NCI-H69 (cell line): ENCODE data around the gene TAF5L.
"Not testable (repeated sequence)": the region's sequence is repeated elsewhere in the genome, so short reads cannot be mapped to it uniquely, and the experiment has no call there.

ENCODE experiments used
- DNase-seq: peaks from one replicate; lab custom pipeline; 2025; lab: John Stamatoyannopoulos, UW

The TAF5L gene

GRCh38 chr1:229567109-229567868 is 58.6 kb downstream of the TAF5L start:
- no peak for DNase-seq

GRCh38 chr1:229563701-229564100 is 62.2 kb downstream of the TAF5L start:
- DNase-seq: peak; percentile 11

- DNase-seq: peak; percentile 12
Measured at GRCh38 chr1:229563241-229563640, 62.7 kb downstream of the TAF5L start.

DNA sequence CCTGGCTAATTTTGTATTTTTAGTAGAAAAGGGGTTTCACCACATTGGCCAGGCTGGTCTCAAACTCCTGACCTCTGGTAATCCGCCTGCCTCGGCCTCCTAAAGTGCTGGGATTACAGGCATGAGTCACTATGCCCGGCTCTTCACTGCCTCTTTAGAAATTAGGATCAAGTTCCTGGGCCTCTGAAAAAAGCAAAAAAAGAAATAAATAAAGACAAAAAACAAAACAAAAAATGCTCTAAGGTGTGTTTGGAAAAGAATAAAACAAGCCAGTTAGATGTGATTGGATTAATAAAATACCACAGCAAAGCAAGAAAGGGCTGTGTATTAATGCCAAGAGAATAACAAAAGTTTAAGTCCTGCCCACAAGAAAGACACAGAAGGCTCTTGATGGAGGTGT is 63.2 kb downstream of the TAF5L start:
- DNase-seq: no peak

DNA sequence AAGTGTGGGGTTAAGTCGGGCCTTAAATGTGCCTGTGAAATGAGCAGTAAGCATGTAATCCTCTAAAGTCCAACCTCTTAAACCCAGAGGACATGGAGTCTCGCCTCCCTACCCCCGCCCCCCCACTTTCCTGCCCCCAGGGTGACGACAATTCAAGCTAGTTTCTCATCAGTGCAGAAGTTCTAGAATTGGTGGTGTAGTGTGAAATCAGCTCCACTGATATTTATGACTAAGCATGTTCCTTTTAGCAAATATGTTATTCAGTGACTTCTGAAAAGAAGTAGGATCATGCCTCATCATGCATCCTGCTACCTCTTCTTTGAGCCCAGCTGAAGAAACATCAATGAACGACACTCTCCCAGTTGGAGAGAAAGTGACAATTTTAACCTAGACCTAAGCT is 64.8 kb downstream of the TAF5L start:
- no peak for DNase-seq

GRCh38 chr1:229560124-229560523 is 65.8 kb downstream of the TAF5L start:
- DNase-seq: not testable (repeated sequence)

DNA sequence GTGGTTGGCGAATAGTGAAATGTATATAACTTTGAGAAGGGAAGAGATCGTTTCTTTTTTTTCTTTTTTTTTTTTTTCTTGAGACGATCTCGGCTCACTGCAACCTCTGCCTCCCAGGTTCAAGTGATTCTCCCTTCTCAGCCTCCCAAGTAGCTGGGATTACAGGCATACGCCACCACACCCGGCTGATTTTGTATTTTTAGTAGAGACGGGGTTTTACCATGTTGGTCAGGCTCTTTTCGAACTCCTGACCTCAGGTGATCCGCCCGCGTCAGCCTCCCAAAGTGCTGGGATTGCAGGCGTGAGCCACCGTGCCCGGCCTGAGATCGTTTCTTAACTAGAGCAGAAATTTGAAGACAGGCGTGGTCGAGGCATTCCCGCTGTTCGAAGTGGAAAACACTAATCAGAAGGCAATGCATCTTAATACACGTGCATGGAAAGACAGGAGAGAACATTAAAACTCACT is 66.6 kb downstream of the TAF5L start:
- peak; percentile 51 for DNase-seq

DNA sequence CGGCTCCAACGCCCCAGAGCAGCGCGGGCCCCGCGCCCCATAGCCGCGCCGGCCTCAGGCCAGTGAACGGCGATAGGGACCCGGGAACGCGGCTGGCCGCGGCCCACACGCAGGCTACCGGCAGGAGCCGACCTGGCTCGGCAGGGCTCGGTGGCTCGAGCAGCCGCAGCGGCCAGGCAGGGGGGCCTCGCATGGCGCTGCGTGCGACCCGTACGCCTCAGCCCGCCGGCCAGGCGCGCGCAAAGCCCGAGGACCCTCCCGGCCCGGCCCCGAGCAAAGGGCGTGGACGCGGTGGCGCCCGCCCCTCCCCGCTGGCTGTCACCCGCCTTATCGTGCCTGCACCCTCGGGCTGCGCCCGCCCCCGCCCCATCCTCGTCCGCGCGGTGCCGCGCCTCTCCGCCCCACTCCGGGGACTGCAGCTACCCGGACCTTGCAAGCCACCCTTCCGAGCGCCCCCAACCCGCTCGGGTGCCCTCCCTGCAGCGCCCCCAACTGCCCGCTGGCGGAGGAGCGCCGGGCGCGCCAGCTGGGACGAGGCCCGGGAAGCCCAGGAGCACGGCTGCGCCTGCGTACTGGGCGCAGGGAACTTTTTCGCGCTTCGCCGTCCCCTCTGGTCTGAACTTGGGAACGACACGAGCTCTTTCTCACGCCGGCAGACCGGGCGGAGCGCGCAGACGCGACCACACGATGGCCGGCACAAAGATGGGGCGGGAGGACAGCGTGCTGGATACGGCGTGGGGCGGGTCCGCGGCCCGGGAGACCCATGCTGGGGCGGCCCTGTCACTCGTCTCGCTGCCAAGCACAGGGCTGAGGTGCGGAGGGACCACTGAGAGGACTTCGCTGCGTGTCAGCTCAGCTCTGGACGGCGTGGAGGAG is 67.2 kb downstream of the TAF5L start, which contains the start of gene ABCB10:
Gene ABCB10 (minus strand): TSS at position 248 of the 876 bp plus-strand sequence. CDS start 55 bp downstream, at position 193.
- DNase-seq: peak; percentile 99

DNA sequence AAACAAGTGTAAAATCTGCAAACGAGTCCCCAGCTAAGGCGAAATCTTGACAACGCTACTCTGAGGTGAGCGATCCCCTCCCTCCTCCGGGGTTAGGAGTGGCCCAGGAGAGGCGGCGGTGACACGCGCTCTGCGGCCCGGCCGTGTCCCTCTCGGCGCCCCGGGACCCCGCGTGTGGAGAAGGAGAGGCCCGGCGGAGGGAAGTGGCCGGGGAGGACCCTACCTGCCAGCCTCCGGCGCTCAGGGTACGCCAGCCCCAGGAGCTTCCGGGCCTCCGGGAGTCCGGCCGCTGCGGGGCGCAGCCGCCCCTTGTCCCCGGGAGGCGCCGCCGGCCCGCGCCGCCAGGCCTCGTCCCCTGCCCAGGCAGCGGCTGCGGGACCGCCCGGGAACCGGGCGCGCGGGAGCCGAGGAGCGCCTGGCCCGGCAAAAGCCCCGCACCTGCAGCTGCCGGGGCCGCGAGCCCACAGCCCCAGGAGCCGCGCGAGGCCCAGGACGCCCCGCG is 68.0 kb downstream of the TAF5L start:
- peak; percentile 73 for DNase-seq

- DNase-seq: no peak
Measured at GRCh38 chr1:229557200-229557850, 68.6 kb downstream of the TAF5L start.

- no peak for DNase-seq
Measured at GRCh38 chr1:229554886-229555621, 70.9 kb downstream of the TAF5L start.

DNA sequence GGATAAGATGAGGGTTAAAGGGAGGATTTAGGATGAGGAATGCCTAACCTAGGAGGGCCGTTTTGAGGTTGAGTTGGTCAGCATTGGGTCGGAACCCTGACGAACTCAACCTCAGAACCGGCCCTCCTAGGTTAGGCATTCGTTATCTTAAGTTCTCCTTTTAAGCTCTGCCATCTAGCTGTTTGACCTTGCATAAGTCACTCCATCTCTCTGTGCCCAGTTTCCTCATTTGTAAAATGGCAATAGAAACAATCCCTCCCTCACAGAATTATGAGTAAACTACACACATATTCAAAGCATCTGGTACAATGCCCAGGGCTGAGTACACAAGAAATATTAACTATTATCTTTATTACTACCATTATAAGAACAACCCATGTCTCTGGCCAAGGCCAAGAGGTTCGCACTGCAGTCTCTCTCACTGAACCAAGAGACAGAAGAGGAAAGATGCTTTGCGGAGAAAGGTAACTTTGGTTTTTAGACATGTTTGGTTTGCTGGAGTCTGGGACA is 72.2 kb downstream of the TAF5L start:
- DNase-seq: no peak

DNA sequence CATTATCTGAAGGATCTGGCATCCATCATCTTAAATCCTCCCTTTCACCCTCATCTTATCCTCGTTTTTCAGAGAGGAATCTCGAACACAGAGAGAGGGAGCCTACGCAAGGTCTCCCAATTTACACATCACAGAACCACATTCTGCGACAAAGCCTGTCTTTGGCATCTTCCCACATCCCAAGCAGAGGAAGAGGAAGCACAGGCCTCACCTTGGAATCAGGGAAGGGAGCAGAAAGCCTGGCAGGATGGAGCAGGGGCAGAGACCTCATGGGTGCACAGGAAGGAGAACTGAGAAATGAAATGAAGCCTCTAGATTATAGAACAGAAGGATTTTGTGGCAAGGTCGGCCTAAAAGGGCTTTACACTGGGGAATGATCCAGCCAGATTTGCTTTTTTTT is 73.2 kb downstream of the TAF5L start:
- DNase-seq: no peak

DNA sequence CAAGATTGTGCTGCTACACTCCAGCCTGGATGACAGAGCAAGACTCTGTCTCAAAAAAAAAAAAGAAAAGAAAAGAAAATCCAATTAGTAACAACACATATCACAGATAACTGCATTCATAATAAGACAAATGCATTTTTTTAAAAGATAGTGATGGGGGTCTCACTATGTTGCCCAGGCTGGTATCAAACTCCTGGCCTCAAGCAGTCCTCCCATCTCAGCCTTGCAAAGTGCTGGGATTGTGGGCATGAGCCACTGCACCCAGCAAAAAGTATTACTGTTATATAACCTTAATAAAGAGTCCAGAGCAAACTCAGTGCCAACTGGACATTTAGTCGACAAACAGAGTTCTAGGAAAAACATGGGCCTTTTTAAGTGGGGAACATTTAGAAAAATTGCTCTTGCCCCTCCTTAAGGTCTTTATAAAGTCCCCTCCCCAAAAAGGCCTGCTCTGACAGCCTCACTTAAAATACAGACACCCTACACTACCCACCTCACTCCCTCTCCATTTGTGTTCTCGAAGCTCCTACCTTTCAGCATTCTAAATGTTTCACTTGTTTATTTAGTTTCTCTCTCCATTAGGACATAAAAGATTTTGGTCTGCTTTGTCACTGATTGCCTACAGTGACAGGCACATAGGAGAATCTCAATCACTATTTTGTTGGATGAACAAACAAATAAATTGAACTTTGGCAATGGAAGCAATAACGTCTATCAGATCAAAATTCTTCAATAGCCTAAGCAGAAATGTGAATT is 74.9 kb downstream of the TAF5L start:
- DNase-seq: no peak

DNA sequence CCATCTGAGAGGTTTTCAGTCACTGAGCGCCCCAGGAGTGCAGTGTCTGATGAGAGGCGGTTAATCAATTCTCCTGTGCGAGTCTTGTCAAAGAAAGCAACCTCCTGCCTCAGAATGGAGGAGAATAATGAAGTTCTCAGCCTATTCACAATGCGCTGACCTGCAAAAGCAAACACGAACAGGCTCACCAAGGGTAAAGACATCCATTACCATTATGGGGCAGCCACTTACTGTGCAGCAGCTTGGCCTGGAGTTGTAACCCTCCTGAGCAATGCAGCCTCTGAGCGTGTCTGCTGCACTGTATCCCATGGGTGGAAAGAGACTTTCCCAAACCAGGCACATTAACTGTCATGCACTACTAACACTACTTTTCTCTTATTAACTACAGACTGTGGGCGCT is 78.4 kb downstream of the TAF5L start:
- DNase-seq: no peak

DNA sequence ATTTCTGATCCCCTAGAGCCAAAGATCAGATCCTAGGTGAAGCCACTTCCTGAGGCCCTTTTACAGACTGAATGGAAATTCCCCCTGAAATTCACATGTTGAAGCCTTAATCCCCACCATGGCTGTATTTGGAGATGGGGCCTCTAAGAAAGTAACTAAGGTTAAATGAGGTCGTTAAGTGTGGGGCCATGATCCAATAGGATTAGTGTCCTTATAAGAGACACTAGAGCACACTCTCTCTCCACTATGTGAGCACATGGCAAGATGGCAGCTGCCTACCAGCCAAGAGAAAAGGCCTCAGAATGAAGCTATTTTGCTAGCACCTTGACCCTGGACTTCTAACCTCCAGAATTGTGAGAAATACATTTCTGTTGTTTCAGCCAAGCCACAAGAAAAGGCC is 81.3 kb downstream of the TAF5L start:
- no peak for DNase-seq
